NT2/D1 (cell line): ENCODE data around the gene SMARCC2.
"Not testable (repeated sequence)": the region's sequence is repeated elsewhere in the genome, so short reads cannot be mapped to it uniquely, and the experiment has no call there.

Experiments used
- SUZ12 ChIP-seq: IDR thresholded peaks from 2 replicates; pipeline ENCODE4 v1.6.1; 2011; ENCODE audit not compliant: insufficient read length, insufficient read depth; ENCODE audit errors: extremely low read depth
- YY1 ChIP-seq: IDR thresholded peaks from 2 replicates; pipeline ENCODE4 v1.6.1; 2011; ENCODE audit not compliant: insufficient read length, insufficient read depth
- ZNF274 ChIP-seq: IDR thresholded peaks from 2 replicates; pipeline ENCODE4 v1.6.1; 2011; ENCODE audit warnings: mild to moderate bottlenecking, low read depth, low read length

GRCh38 chr12:56196818-56197550 is 7.7 kb upstream of the SMARCC2 start:
- TF ChIP-seq YY1, ZNF274, SUZ12: not testable (repeated sequence)
